Activated T-cell treated with anti-CD3 and anti-CD28 coated beads for 48 hours (primary cell): ENCODE measurements around the gene STXBP6.

ENCODE experiments used
- DNase-seq: peaks from one replicate; pipeline ENCODE4 v3.0.0-alpha.2; 2020; ENCODE audit warnings: low read depth

Gene STXBP6

GRCh38 chr14:25014440-25014839, 35.5 kb downstream of the STXBP6 start:
- DNase-seq, result no peak

GRCh38 chr14:25011095-25011494, 38.9 kb downstream of the STXBP6 start:
- no peak for DNase-seq

- DNase-seq, result no peak
These were observed 39.5 kb downstream of the STXBP6 start for GRCh38 chr14:25010471-25010870.

GRCh38 chr14:25009891-25010290, 40.1 kb downstream of the STXBP6 start:
- no peak for DNase-seq

GRCh38 chr14:25007832-25008231, 42.1 kb downstream of the STXBP6 start:
- no peak for DNase-seq

- DNase-seq, result no peak
These were observed 42.8 kb downstream of the STXBP6 start for GRCh38 chr14:25006961-25007795.

GRCh38 chr14:25006031-25006430, 43.9 kb downstream of the STXBP6 start:
- DNase-seq, result no peak

- DNase-seq, result no peak
These were observed 45.5 kb downstream of the STXBP6 start for GRCh38 chr14:25004389-25004809.

GRCh38 chr14:25003537-25003936, 46.4 kb downstream of the STXBP6 start:
- no peak for DNase-seq

- DNase-seq, result no peak
These were observed 48.3 kb downstream of the STXBP6 start for GRCh38 chr14:25001601-25002000.

GRCh38 chr14:25001156-25001555, 48.8 kb downstream of the STXBP6 start:
- DNase-seq, result no peak

- DNase-seq, result no peak
These were observed 50.8 kb downstream of the STXBP6 start for GRCh38 chr14:24999157-24999556.

- DNase-seq, result no peak
These were observed 52.8 kb downstream of the STXBP6 start for GRCh38 chr14:24996930-24997725.

GRCh38 chr14:24995016-24995415, 54.9 kb downstream of the STXBP6 start:
- no peak for DNase-seq

- no peak for DNase-seq
These were observed 56.3 kb downstream of the STXBP6 start for GRCh38 chr14:24993631-24994030.

- DNase-seq, result no peak
These were observed 57.2 kb downstream of the STXBP6 start for GRCh38 chr14:24992624-24993360.

- DNase-seq, result no peak
These were observed 58.1 kb downstream of the STXBP6 start for GRCh38 chr14:24991821-24992220.

- DNase-seq, result no peak
These were observed 58.7 kb downstream of the STXBP6 start for GRCh38 chr14:24991288-24991687.

- no peak for DNase-seq
These were observed 59.2 kb downstream of the STXBP6 start for GRCh38 chr14:24990773-24991172.

- DNase-seq, result no peak
These were observed 59.9 kb downstream of the STXBP6 start for GRCh38 chr14:24990050-24990449.

- DNase-seq, result no peak
These were observed 61.2 kb downstream of the STXBP6 start for GRCh38 chr14:24988760-24989159.

- no peak for DNase-seq
These were observed 63.6 kb downstream of the STXBP6 start for GRCh38 chr14:24986206-24986893.
